ENCODE data around the gene GRAMD2A. TPM values are rescaled to one million over a fixed set of nuclear protein-coding genes. Genes with fewer than 3 reads are reported as not detected.

The GRAMD2A gene
- total and polyA plus RNA-seq, 2 donors (not counting 3 experiments of a cell fraction or from before 2014, with no cell fraction given): 0.08 to 0.29 TPM

DNA sequence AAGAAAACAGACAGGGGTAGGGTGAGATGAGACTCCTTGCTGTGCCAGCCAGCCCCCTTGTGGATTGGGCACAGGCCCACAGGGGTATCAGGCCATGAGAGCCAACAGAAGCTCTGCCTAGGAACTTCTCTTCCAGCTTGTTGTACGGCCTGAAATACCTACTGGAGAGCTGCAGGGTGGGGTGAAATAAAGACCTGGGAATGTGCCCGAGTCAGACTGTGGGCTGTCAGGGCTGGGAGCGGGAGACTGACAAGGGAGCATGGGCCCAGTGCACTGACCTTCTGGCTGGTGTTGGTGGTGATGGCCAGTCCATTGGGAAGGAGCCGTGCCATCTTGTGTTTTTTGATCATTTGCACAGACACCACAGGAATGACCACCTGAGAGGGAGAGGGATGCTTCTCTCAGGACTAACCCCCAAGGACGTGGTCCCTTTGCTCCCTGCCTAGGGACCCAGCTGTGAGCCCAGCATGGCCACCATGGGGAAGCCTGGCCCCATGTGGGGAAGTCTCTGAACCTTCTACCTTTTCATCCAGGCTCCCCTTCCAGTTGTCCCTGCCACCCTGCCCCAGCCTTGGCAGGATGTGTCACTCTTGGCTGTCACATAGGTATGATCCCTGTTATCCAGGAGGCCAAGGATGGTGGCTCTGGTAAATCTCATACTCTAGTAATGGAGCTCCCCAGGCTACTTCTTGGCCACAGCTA, 30.7 kb downstream of the GRAMD2A start:
- no peak overlapping the region for H3K4me3 ChIP-seq (replicated peaks in 1 of 3; ENCODE audit: insufficient read depth in 1 of 3, low read depth in 1 of 3, low read length in 3 of 3)

More for the DNA sequence above, 30.7 kb downstream of the GRAMD2A start:
- Histone ChIP-seq H4K20me1 (replicated peaks; ENCODE audit: control insufficient read depth, extremely low read depth, insufficient read depth, low read length) (no peaks in the 10 kb centered on the region), H3K27me3 (ENCODE audit: control insufficient read depth in 2 of 2, insufficient read depth in 2 of 2, low read length in 2 of 2) (peaks cover 0 to 7% of the 10 kb centered on the region in 2 experiments), H3K79me2 (ENCODE audit: control insufficient read depth, insufficient read depth, low read length) (no peaks in the 10 kb centered on the region), H3K9me3 (replicated peaks; ENCODE audit: control insufficient read depth, insufficient read depth, low read length) (no peaks in the 10 kb centered on the region), H3K27ac (ENCODE audit: insufficient read depth, low read depth, low read length) (no peak overlapping the region), H3K4me2 (ENCODE audit: insufficient read depth, low read length) (no peak overlapping the region), H3K9ac (replicated peaks; ENCODE audit: extremely low read depth, insufficient read depth, low read length) (no peak overlapping the region), H3K36me3 (ENCODE audit: control insufficient read depth in 2 of 2, extremely low read depth in 1 of 2, insufficient read depth in 2 of 2, low read length in 2 of 2) (no peaks in the 10 kb centered on the region), H3K4me1 (ENCODE audit: control insufficient read depth, extremely low read depth, insufficient read depth, low read length) (no peaks in the 10 kb centered on the region), H2AFZ (ENCODE audit: low read depth, low read length) (no peak overlapping the region), H3K9me1 (replicated peaks; ENCODE audit: control insufficient read depth, extremely low read depth, insufficient read depth, low read length) (no peaks in the 10 kb centered on the region)
- TF ChIP-seq POLR2A (IDR thresholded peaks at IDR 0.05; ENCODE audit: low read depth, low read length): no peak
- TF ChIP-seq GATA2 (IDR thresholded peaks at IDR 0.05; ENCODE audit: insufficient read depth, insufficient read length, low read depth, low read length): no peak
- TF ChIP-seq, protein P1, sequence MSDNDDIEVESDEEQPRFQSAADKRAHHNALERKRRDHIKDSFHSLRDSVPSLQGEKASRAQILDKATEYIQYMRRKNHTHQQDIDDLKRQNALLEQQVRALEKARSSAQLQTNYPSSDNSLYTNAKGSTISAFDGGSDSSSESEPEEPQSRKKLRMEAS (IDR thresholded peaks at IDR 0.05; ENCODE audit: insufficient read depth, insufficient read length): no peak
- TF ChIP-seq, protein P2, sequence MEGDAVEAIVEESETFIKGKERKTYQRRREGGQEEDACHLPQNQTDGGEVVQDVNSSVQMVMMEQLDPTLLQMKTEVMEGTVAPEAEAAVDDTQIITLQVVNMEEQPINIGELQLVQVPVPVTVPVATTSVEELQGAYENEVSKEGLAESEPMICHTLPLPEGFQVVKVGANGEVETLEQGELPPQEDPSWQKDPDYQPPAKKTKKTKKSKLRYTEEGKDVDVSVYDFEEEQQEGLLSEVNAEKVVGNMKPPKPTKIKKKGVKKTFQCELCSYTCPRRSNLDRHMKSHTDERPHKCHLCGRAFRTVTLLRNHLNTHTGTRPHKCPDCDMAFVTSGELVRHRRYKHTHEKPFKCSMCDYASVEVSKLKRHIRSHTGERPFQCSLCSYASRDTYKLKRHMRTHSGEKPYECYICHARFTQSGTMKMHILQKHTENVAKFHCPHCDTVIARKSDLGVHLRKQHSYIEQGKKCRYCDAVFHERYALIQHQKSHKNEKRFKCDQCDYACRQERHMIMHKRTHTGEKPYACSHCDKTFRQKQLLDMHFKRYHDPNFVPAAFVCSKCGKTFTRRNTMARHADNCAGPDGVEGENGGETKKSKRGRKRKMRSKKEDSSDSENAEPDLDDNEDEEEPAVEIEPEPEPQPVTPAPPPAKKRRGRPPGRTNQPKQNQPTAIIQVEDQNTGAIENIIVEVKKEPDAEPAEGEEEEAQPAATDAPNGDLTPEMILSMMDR (IDR thresholded peaks at IDR 0.05; ENCODE audit: extremely low read depth in 1 of 2, insufficient read depth in 1 of 2, low read depth in 1 of 2, low read length in 2 of 2): no peak
- TF ChIP-seq POLR2AphosphoS5 (IDR thresholded peaks at IDR 0.05; ENCODE audit: insufficient read depth, low read depth, low read length): no peak
- no peak for TF ChIP-seq FOS (IDR thresholded peaks at IDR 0.05; ENCODE audit: borderline replicate concordance, insufficient read depth, low read length)
- TF ChIP-seq EZH2 (IDR thresholded peaks at IDR 0.05; ENCODE audit: borderline replicate concordance, low read depth, low read length, severe bottlenecking): no peak
- no peak for TF ChIP-seq MYC (IDR thresholded peaks at IDR 0.05; ENCODE audit: low read depth, low read length)
- no peak for TF ChIP-seq JUN (IDR thresholded peaks at IDR 0.05; ENCODE audit: borderline replicate concordance, insufficient read depth, insufficient read length, low read depth)
- DNase-seq (ENCODE audit: low read depth, low spot score) (no peak), FAIRE-seq (no peak)
- no TSS peak for BruUV-seq (replicated peaks)
- ChIA-PET POLR2A (no interaction called here), CTCF (interaction anchor here (1.1 to 2.0 kb wide), 3 partner anchors 11 to 423 kb away, joined by 3 to 5 read pairs (median 5); no protein-coding TSS in a partner anchor)
- dilution Hi-C loops (cut with MboI; ENCODE audit: extremely low pct_ligation_motif_present, low sequenced_read_pairs): no loop called here
- intact Hi-C loops (cut with micrococcal nuclease): no loop called here

Measured in endothelial cell of umbilical vein (primary cell).